ENCODE results near the gene PARVB.

Gene PARVB

GRCh38 chr22:44204739-44205515 lies 180.8 kb downstream of the PARVB start:
- no peak for DNase-seq

- DNase-seq, result no peak
Observed at GRCh38 chr22:44205516-44206329, 181.6 kb downstream of the PARVB start.

- no peak for DNase-seq
Observed at GRCh38 chr22:44206330-44206645, 182.2 kb downstream of the PARVB start.

- DNase-seq, result no peak
Observed at GRCh38 chr22:44206696-44207095, 182.6 kb downstream of the PARVB start.

- no peak for DNase-seq
Observed at GRCh38 chr22:44207173-44207980, 183.3 kb downstream of the PARVB start.

GRCh38 chr22:44207981-44208317 lies 183.8 kb downstream of the PARVB start:
- no peak for DNase-seq

GRCh38 chr22:44209343-44209742 lies 185.2 kb downstream of the PARVB start:
- no peak for DNase-seq

GRCh38 chr22:44210722-44211121 lies 186.6 kb downstream of the PARVB start:
- DNase-seq, result no peak

GRCh38 chr22:44211256-44211945 lies 187.3 kb downstream of the PARVB start:
- DNase-seq, result no peak

- no peak for DNase-seq
Observed at GRCh38 chr22:44211946-44212930, 188.1 kb downstream of the PARVB start.

- no peak for DNase-seq
Observed at GRCh38 chr22:44212936-44213335, 188.8 kb downstream of the PARVB start.

GRCh38 chr22:44213489-44214043 lies 189.5 kb downstream of the PARVB start:
- DNase-seq, result no peak

GRCh38 chr22:44214187-44214586 lies 190.1 kb downstream of the PARVB start:
- DNase-seq, result no peak

GRCh38 chr22:44214764-44215163 lies 190.7 kb downstream of the PARVB start:
- no peak for DNase-seq

- DNase-seq, result no peak
Observed at GRCh38 chr22:44215287-44215686, 191.2 kb downstream of the PARVB start.

GRCh38 chr22:44217346-44217745 lies 193.2 kb downstream of the PARVB start:
- no peak for DNase-seq

GRCh38 chr22:44218071-44218470 lies 194.0 kb downstream of the PARVB start:
- DNase-seq, result no peak

GRCh38 chr22:44219101-44219870 lies 195.2 kb downstream of the PARVB start:
- DNase-seq, result no peak

- DNase-seq, result no peak
Observed at GRCh38 chr22:44220727-44221680, 196.9 kb downstream of the PARVB start.

Measured in NCI-H187 treated with DMSO at 0.1 percent for 48 hours (cell line).